HCT116 (cell line): ENCODE data around the gene PPP1R14B. TPM values are rescaled to one million over a fixed set of nuclear protein-coding genes. Genes with fewer than 3 reads are reported as not detected.

Source experiments
- ATAC-seq: fragments of 200-7000 bp; cut with Tn5 transposase; 2 replicates; pipeline ENCODE4 v1.9.1; 2020; ENCODE audit warnings: mild to moderate bottlenecking, moderate library complexity
- BruUV-seq: library from RNA; stranded (reverse); fragments of 400-500 nt; replicated peaks from 2 replicates; lab custom pipeline; 2021; lab: Mats Ljungman, UMichigan
- CTCF ChIA-PET: fragments of 300-600 bp; sonication (Branson Sonifier 250); formaldehyde crosslinking; loops from one replicate; lab custom pipeline; 2021; ENCODE audit warnings: antibody characterized with exemption; lab: Charles Lee
- POLR2A ChIA-PET: fragments of 300-600, 350-600 bp; sonication (Branson Sonifier 250); formaldehyde crosslinking; loops from one replicate; lab custom pipeline; 2021; ENCODE audit warnings: antibody characterized with exemption; lab: Charles Lee
- RAD21 ChIA-PET, 2 experiments: fragments of 300-600 bp; sonication (Branson Sonifier 250); formaldehyde crosslinking; loops; one replicate each; lab custom pipeline; 2023; ENCODE audit warnings: low total read pairs in 2 of 2; ENCODE audit not compliant: uncharacterized antibody in 2 of 2, unreplicated experiment in 2 of 2, low non-redundant PET in 1 of 2; lab: Charles Lee
- DNase-seq: peaks from one replicate; pipeline ENCODE4 v3.0.0-alpha.2; 2010; ENCODE audit warnings: low read depth, low spot score
- H2AFZ ChIP-seq: fragments of 200-600 bp; shearing (Covaris generic), sonication (generic); 2 replicates; pipeline ENCODE4 v1.6.1; 2017; ENCODE audit warnings: low read depth, mixed run types, mixed read lengths, antibody characterized with exemption, low read length; ENCODE audit not compliant: poor library complexity, severe bottlenecking
- H3K27ac ChIP-seq: 2 replicates; pipeline ENCODE4 v1.5.1; 2012; ENCODE audit warnings: low read depth, low read length
- H3K27me3 ChIP-seq: fragments of 200-600 bp; sonication (generic); 2 replicates; pipeline ENCODE4 v1.6.1; 2016; ENCODE audit warnings: mixed run types, low read length, mixed read lengths; ENCODE audit not compliant: insufficient read depth
- H3K36me3 ChIP-seq, 2 experiments: fragments of 200-500 bp in 1 of 2; fragments of 200-600 bp in 1 of 2; sonication (Bioruptor generic) in 1 of 2; sonication (generic) in 1 of 2; 2 replicates each; pipeline versions ENCODE4 v1.5.1 to v1.6.1; 2014 to 2016; ENCODE audit warnings: low read length in 2 of 2, inconsistent platforms in 1 of 2, mixed read lengths in 1 of 2, mixed run types in 1 of 2; ENCODE audit not compliant: insufficient read depth in 2 of 2, control insufficient read depth in 1 of 2
- H3K4me1 ChIP-seq, 2 experiments: fragments of 200-600 bp in 1 of 2; sonication (generic) in 1 of 2; 2 replicates each; pipeline versions ENCODE4 v1.5.1 to v1.6.1; 2012 to 2017; ENCODE audit warnings: low read length in 2 of 2, inconsistent platforms in 1 of 2, mild to moderate bottlenecking in 1 of 2, mixed read lengths in 1 of 2, mixed run types in 1 of 2, moderate library complexity in 1 of 2; ENCODE audit not compliant: insufficient read depth in 2 of 2, control insufficient read depth in 1 of 2
- H3K4me2 ChIP-seq: fragments of 200-600 bp; sonication (generic); 2 replicates; pipeline ENCODE4 v1.6.1; 2017; ENCODE audit warnings: mixed run types, low read length, mixed read lengths
- H3K4me3 ChIP-seq, 2 experiments: fragments of 200-600 bp in 1 of 2; sonication (generic) in 1 of 2; replicated peaks in 1 of 2; 2 replicates each; pipeline ENCODE4 v1.5.1; 2011 to 2016; ENCODE audit warnings: low read length in 2 of 2, control low read depth in 1 of 2, low read depth in 1 of 2, mild to moderate bottlenecking in 1 of 2, mixed read lengths in 1 of 2, mixed run types in 1 of 2
- H3K79me2 ChIP-seq: fragments of 200-600 bp; sonication (generic); 2 replicates; pipeline ENCODE4 v1.6.1; 2017; ENCODE audit warnings: mild to moderate bottlenecking, mixed run types, low read length, moderate library complexity, mixed read lengths; ENCODE audit not compliant: insufficient read depth
- H3K9ac ChIP-seq: fragments of 200-600 bp; sonication (generic); 2 replicates; pipeline ENCODE4 v1.6.1; 2016; ENCODE audit warnings: low read length, mixed read lengths
- H3K9me2 ChIP-seq: fragments of 200-600 bp; sonication (generic), shearing (Covaris generic); 2 replicates; pipeline ENCODE4 v1.6.1; 2017; ENCODE audit warnings: mixed run types, mild to moderate bottlenecking, moderate library complexity; ENCODE audit not compliant: insufficient read depth
- H3K9me3 ChIP-seq, 2 experiments: fragments of 200-500 bp in 1 of 2; fragments of 200-600 bp in 1 of 2; sonication (Bioruptor generic) in 1 of 2; sonication (generic) in 1 of 2; 2 replicates each; pipeline ENCODE4 v1.6.1; 2014 to 2017; ENCODE audit warnings: low read length in 2 of 2, mixed read lengths in 2 of 2, inconsistent platforms in 1 of 2, low read depth in 1 of 2, mild to moderate bottlenecking in 1 of 2, mixed run types in 1 of 2, moderate library complexity in 1 of 2; ENCODE audit not compliant: control insufficient read depth in 1 of 2, insufficient read depth in 1 of 2
- H4K20me1 ChIP-seq: fragments of 200-600 bp; sonication (generic), shearing (Covaris generic); 2 replicates; pipeline ENCODE4 v1.6.1; 2017; ENCODE audit warnings: mixed run types, mild to moderate bottlenecking, moderate library complexity; ENCODE audit not compliant: insufficient read depth
- CBX3 ChIP-seq: IDR thresholded peaks from 2 replicates; pipeline ENCODE4 v1.6.1; 2012; ENCODE audit warnings: low read depth
- EZH2 ChIP-seq: fragments of 200-600 bp; sonication (generic); IDR thresholded peaks from 2 replicates; pipeline ENCODE4 v1.6.1; 2017; ENCODE audit warnings: antibody characterized with exemption, mixed run types
- POLR2A ChIP-seq: IDR thresholded peaks from 2 replicates; pipeline ENCODE4 v1.7.0; 2011; ENCODE audit warnings: borderline replicate concordance; ENCODE audit not compliant: insufficient read depth, insufficient read length; ENCODE audit errors: extremely low read depth
- RAD21 ChIP-seq: IDR thresholded peaks from 2 replicates; pipeline ENCODE4 v1.6.1; 2012; ENCODE audit warnings: low read depth, mild to moderate bottlenecking
- SP1 ChIP-seq: IDR thresholded peaks from 2 replicates; pipeline ENCODE4 v1.6.1; 2012; ENCODE audit warnings: low read depth
- TCF7L2 ChIP-seq: IDR thresholded peaks from 2 replicates; pipeline ENCODE4 v1.7.0; 2011; ENCODE audit warnings: borderline replicate concordance, inconsistent platforms; ENCODE audit not compliant: insufficient read depth, insufficient read length; ENCODE audit errors: extremely low read depth
- YY1 ChIP-seq: IDR thresholded peaks from 2 replicates; pipeline ENCODE4 v1.6.1; 2011; ENCODE audit warnings: low read length, low read depth, moderate library complexity, mild to moderate bottlenecking; ENCODE audit not compliant: insufficient replicate concordance; ENCODE audit errors: extremely low read depth
- ZFX ChIP-seq: fragments of 450-650 bp; IDR thresholded peaks from 2 replicates; pipeline ENCODE4 v1.6.1; 2017
- ZNF274 ChIP-seq: fragments of 200-500 bp; sonication (Bioruptor generic); IDR thresholded peaks from 2 replicates; pipeline ENCODE4 v1.6.1; 2014; ENCODE audit warnings: mild to moderate bottlenecking, low read depth, low read length, inconsistent platforms
- intact Hi-C: fragments of 100-400 bp; cut with micrococcal nuclease; formaldehyde crosslinking; loops from 2 replicates; pipeline ENCODE4 v1.10.0; 2022
- total RNA-seq: library from RNA; stranded (reverse); gene quantifications from one replicate; pipeline ENCODE4 v1.2.1, GENCODE V29; 2021; ENCODE audit not compliant: unreplicated experiment
- TF ChIP-seq, protein P1 (sequence below): IDR thresholded peaks from 2 replicates; pipeline ENCODE4 v1.6.1; 2012
- TF ChIP-seq, protein P2 (sequence below), 3 experiments: fragments of 200-600 bp in 1 of 3; sonication (generic) in 1 of 3; IDR thresholded peaks in 2 of 3; conservative IDR thresholded peaks in 1 of 3; 2 replicates each; pipeline ENCODE4 v1.5.1; 2012 to 2017; ENCODE audit warnings: low read depth in 2 of 3, low read length in 2 of 3, antibody characterized with exemption in 1 of 3, borderline replicate concordance in 1 of 3, control low read depth in 1 of 3, mild to moderate bottlenecking in 1 of 3, mixed read lengths in 1 of 3, mixed run types in 1 of 3, moderate library complexity in 1 of 3; ENCODE audit not compliant: insufficient read depth in 1 of 3

Gene PPP1R14B
- total RNA-seq, 1 experiment from 2014 or later = 332 TPM

- no peak for TF ChIP-seq ZFX
- no peak overlapping the region for H3K4me3 ChIP-seq
- no peaks in the 10 kb centered on the region for H4K20me1 ChIP-seq
- H3K9me2 ChIP-seq = no peaks in the 10 kb centered on the region
- peaks cover 7% of the 10 kb centered on the region; the same call in 1 of the 2 replicates for H3K79me2 ChIP-seq
- intact Hi-C loops = no loop called here
- CTCF ChIA-PET = no interaction called here
- RAD21 ChIA-PET = no interaction called here
- DNase-seq = no peak
- BruUV-seq = no TSS peak
- no peak overlapping the region for H3K9ac ChIP-seq
- no peak for ATAC-seq
- H3K27ac ChIP-seq = no peak overlapping the region
- no peak overlapping the region for H2AFZ ChIP-seq
- no peaks in the 10 kb centered on the region for H3K27me3 ChIP-seq
- POLR2A ChIA-PET = no interaction called here
- H3K9me3 ChIP-seq = no peaks in the 10 kb centered on the region
- H3K36me3 ChIP-seq = peaks cover 0 to 6% of the 10 kb centered on the region in 2 experiments; a peak in 1 of 4 replicates
- no peak overlapping the region for H3K4me2 ChIP-seq
- H3K4me1 ChIP-seq = peaks cover 4 to 9% of the 10 kb centered on the region in 2 experiments; a peak in 3 of 4 replicates
Measured at GRCh38 chr11:64220798-64221197, 25.9 kb downstream of the PPP1R14B start.

DNA sequence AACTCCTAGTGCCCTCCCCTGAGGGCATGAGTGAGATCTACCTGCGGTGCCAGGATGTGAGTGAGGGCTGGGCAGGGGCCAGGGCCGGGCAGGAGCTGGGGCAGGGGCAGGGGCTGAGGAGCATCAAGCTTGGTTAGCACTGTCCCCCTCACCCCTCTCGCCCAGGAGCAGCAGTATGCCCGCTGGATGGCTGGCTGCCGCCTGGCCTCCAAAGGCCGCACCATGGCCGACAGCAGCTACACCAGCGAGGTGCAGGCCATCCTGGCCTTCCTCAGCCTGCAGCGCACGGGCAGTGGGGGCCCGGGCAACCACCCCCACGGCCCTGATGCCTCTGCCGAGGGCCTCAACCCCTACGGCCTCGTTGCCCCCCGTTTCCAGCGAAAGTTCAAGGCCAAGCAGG, 26.5 kb downstream of the PPP1R14B start:
- H3K79me2 ChIP-seq = peaks cover 6% of the 10 kb centered on the region; the same call in 1 of the 2 replicates
- no peak overlapping the region for H2AFZ ChIP-seq
- H3K9me2 ChIP-seq = no peaks in the 10 kb centered on the region
- ATAC-seq (no peak), DNase-seq (no peak)
- no peaks in the 10 kb centered on the region for H3K27me3 ChIP-seq
- H4K20me1 ChIP-seq = no peaks in the 10 kb centered on the region
- CTCF ChIA-PET = no interaction called here
- POLR2A ChIA-PET = no interaction called here
- H3K36me3 ChIP-seq = peaks cover 0 to 6% of the 10 kb centered on the region in 2 experiments; a peak in 1 of 4 replicates
- intact Hi-C loops = no loop called here
- H3K4me2 ChIP-seq = no peak overlapping the region
- H3K9me3 ChIP-seq = no peaks in the 10 kb centered on the region
- BruUV-seq = no TSS peak
- H3K9ac ChIP-seq = no peak overlapping the region
- H3K27ac ChIP-seq = no peak overlapping the region
- H3K4me1 ChIP-seq = peaks cover 4 to 6% of the 10 kb centered on the region in 2 experiments; a peak in 3 of 4 replicates
- no peak overlapping the region for H3K4me3 ChIP-seq
- TF ChIP-seq YY1 (no peak), CBX3 (no peak), ZNF274 (no peak), EZH2 (no peak), SP1 (no peak), TCF7L2 (no peak), RAD21 (no peak), POLR2A (no peak)
- TF ChIP-seq, protein P1, sequence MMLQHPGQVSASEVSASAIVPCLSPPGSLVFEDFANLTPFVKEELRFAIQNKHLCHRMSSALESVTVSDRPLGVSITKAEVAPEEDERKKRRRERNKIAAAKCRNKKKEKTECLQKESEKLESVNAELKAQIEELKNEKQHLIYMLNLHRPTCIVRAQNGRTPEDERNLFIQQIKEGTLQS = no peak
- TF ChIP-seq, protein P2, sequence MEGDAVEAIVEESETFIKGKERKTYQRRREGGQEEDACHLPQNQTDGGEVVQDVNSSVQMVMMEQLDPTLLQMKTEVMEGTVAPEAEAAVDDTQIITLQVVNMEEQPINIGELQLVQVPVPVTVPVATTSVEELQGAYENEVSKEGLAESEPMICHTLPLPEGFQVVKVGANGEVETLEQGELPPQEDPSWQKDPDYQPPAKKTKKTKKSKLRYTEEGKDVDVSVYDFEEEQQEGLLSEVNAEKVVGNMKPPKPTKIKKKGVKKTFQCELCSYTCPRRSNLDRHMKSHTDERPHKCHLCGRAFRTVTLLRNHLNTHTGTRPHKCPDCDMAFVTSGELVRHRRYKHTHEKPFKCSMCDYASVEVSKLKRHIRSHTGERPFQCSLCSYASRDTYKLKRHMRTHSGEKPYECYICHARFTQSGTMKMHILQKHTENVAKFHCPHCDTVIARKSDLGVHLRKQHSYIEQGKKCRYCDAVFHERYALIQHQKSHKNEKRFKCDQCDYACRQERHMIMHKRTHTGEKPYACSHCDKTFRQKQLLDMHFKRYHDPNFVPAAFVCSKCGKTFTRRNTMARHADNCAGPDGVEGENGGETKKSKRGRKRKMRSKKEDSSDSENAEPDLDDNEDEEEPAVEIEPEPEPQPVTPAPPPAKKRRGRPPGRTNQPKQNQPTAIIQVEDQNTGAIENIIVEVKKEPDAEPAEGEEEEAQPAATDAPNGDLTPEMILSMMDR (IDR thresholded peaks at IDR 0.05 in 2 of 3, conservative IDR thresholded peaks at IDR 0.05 in 1 of 3; ENCODE audit: borderline replicate concordance in 1 of 3, insufficient read depth in 1 of 3, low read depth in 2 of 3, low read length in 2 of 3) = no peak
- TF ChIP-seq, all 23 proteins: peak for 0
- RAD21 ChIA-PET = no interaction called here
